GM23248 (cell line): ENCODE measurements around the gene SHROOM2.

Experiments used
- EZH2 ChIP-seq: fragments of 200-600 bp; sonication (generic); IDR thresholded peaks from 2 replicates; pipeline ENCODE4 v1.6.1; 2018; ENCODE audit warnings: antibody characterized with exemption, mild to moderate bottlenecking; ENCODE audit not compliant: insufficient read depth, poor library complexity, severe bottlenecking
- EZH2phosphoT487 ChIP-seq: fragments of 200-600 bp; sonication (generic); IDR thresholded peaks from 2 replicates; pipeline ENCODE4 v1.6.1; 2018; ENCODE audit warnings: antibody characterized with exemption, moderate library complexity, mild to moderate bottlenecking, low read depth; ENCODE audit not compliant: insufficient read depth

DNA sequence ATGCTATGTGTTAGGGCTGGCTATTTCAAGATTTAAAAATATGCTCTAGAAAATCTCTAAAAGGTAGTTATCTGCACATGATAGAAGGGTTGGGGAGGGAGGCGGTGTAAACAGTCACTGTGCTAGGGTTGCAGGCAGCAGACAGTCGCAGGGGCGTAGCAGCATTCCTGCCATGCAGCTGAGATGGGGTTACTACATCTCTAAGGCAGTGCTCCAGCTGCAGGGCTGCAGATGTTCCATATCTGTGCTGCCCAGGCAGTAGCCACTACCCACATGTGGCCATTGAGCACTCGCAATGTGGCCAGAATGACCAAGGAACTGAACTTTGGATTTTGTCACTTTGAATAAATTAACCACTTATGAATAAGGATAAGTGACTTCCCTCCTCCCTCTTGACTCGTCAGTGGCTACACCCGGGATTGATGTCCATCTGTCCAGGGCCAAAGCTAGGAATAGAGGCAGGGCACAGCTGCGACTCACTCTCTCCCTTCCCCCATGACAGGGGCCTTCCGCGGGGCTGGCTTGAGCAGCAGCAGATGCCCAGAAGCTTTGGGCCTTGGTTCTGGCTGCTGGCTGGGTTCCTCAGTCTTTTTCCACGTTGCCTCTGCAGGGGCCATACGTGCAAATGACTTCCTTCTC lies 101.5 kb downstream of the SHROOM2 start:
- TF ChIP-seq EZH2 = no peak
- TF ChIP-seq EZH2phosphoT487 = no peak
